Central memory CD8-positive, alpha-beta T cell (primary cell): ENCODE measurements around the gene FAM219B.
"Not testable (repeated sequence)": the region's sequence is repeated elsewhere in the genome, so short reads cannot be mapped to it uniquely, and the experiment has no call there.

ENCODE experiments used
- ATAC-seq: fragments of 150-1000 bp; cut with Tn5 transposase; replicated peaks from 2 replicates; pipeline ENCODE4 v1.10.0; 2022; ENCODE audit warnings: mild to moderate bottlenecking, moderate FRiP score, moderate number of reproducible peaks; ENCODE audit not compliant: poor library complexity, severe bottlenecking; ENCODE audit errors: extremely low read depth
- DNase-seq, 2 donors: peaks; one replicate each; pipeline ENCODE4 v3.0.0; 2021; ENCODE audit warnings: low spot score in 2 of 2
- H3K27ac Mint-ChIP-seq: one replicate; pipeline ENCODE4 v1.8.0; 2022; ENCODE audit warnings: low read depth, mild to moderate bottlenecking, moderate library complexity, mixed read lengths
- H3K27me3 Mint-ChIP-seq: one replicate; pipeline ENCODE4 v1.8.0; 2022; ENCODE audit warnings: mixed read lengths
- H3K36me3 Mint-ChIP-seq: one replicate; pipeline ENCODE4 v1.8.0; 2022; ENCODE audit warnings: mild to moderate bottlenecking, moderate library complexity, mixed read lengths; ENCODE audit not compliant: insufficient read depth
- H3K4me1 Mint-ChIP-seq: one replicate; pipeline ENCODE4 v1.8.0; 2022; ENCODE audit warnings: mixed read lengths
- H3K4me3 Mint-ChIP-seq: one replicate; pipeline ENCODE4 v1.8.0; 2022; ENCODE audit warnings: mild to moderate bottlenecking, moderate library complexity, mixed read lengths
- H3K9me3 Mint-ChIP-seq: one replicate; pipeline ENCODE4 v1.8.0; 2022; ENCODE audit warnings: mixed read lengths

The FAM219B gene

DNA sequence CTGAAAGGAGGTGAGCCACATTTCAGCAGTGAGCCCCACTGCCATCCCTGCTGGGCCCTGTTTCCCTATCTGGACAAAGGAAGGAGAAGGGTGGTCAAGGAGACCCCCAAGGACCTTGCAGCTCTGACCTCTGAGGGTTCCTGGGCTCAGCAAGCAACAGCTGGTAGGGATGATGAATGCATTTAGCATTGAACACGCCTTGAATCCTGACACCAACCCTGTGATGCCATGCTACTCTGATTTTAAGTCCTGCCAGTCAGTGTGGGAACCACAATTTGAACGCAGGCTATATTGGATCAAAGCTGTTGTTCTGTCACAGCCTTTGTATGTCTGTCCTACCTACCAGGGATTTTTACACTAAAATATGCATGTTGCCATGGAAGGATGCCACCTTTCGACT is 10.3 kb downstream of the FAM219B start:
- ATAC-seq (no peak), DNase-seq (no peak)
- Mint-ChIP-seq H3K36me3 (peaks cover 11% of the 10 kb centered on the region), H3K27me3 (no peaks in the 10 kb centered on the region), H3K4me1 (peaks cover 25% of the 10 kb centered on the region), H3K4me3 (no peak overlapping the region), H3K27ac (no peak overlapping the region), H3K9me3 (no peaks in the 10 kb centered on the region)

DNA sequence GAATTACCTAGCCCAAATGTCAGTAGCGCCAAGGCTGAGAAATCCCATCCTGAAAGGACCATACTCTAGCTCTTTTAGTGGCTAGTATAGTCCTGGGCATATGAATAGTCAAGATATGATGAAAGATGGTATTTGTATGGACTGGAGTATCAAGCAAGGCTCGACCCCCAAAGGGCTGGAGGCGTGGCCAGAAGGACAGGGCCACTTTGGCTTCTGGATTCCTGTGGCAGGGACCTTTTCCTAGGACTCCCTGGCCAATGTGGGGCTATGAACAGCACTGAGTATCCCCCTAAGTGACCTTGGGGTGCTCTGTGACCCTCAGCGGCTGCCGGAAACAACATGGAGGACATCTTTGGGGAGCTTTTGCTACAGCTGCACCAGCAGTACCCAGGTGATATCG is 10.8 kb downstream of the FAM219B start:
- no peaks in the 10 kb centered on the region for H3K27me3 Mint-ChIP-seq
- H3K9me3 Mint-ChIP-seq: no peaks in the 10 kb centered on the region
- H3K4me3 Mint-ChIP-seq: no peak overlapping the region
- no peak for ATAC-seq
- H3K4me1 Mint-ChIP-seq: peaks cover 24% of the 10 kb centered on the region
- no peak overlapping the region for H3K27ac Mint-ChIP-seq
- DNase-seq: no peak
- H3K36me3 Mint-ChIP-seq: peaks cover 11% of the 10 kb centered on the region

DNA sequence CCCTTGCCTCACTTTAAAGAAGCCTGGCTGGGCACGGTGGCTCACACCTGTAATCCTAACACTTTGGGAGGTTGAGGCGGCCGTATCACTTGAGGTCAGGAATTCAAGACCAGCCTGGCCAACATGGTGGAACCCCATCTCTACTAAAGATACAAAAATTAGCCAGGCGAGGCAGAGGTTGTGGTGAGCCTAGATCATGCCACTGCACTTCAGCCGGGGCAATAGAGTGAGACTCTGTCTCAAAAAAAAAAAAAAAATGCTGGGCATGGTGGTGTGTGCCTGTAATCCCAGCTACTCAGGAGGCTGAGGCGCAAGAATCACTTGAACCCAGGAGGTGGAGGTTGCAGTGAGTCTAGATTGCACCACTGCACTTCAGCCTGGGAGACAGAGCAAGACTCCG is 12.3 kb downstream of the FAM219B start:
- DNase-seq: not testable (repeated sequence)

GRCh38 chr15:74893627-74894026 is 13.0 kb downstream of the FAM219B start:
- DNase-seq (peak in 1 of 2 donors; percentile 37), ATAC-seq (peak; percentile 79)
- peaks cover 30% of the 10 kb centered on the region for H3K4me1 Mint-ChIP-seq
- H3K27ac Mint-ChIP-seq: peak overlapping the region; percentile 96
- H3K27me3 Mint-ChIP-seq: no peaks in the 10 kb centered on the region
- no peaks in the 10 kb centered on the region for H3K9me3 Mint-ChIP-seq
- H3K4me3 Mint-ChIP-seq: peak overlapping the region; percentile 75
- H3K36me3 Mint-ChIP-seq: peaks cover 6% of the 10 kb centered on the region

More for the DNA sequence above, 12.3 kb downstream of the FAM219B start:
- not testable (repeated sequence) for H3K36me3 Mint-ChIP-seq, H3K9me3 Mint-ChIP-seq, ATAC-seq, H3K4me3 Mint-ChIP-seq, H3K27me3 Mint-ChIP-seq
- H3K27ac Mint-ChIP-seq: peak overlapping the region; percentile 96
- H3K4me1 Mint-ChIP-seq: peaks cover 26% of the 10 kb centered on the region

- H3K4me1 Mint-ChIP-seq: peaks cover 30% of the 10 kb centered on the region
- no peaks in the 10 kb centered on the region for H3K9me3 Mint-ChIP-seq
- H3K27me3 Mint-ChIP-seq: no peaks in the 10 kb centered on the region
- ATAC-seq (no peak), DNase-seq (no peak)
- H3K27ac Mint-ChIP-seq: peak overlapping the region; percentile 96
- H3K4me3 Mint-ChIP-seq: peak overlapping the region; percentile 75
- H3K36me3 Mint-ChIP-seq: peaks cover 4% of the 10 kb centered on the region
Measured at GRCh38 chr15:74892931-74893330, 13.7 kb downstream of the FAM219B start.

GRCh38 chr15:74892313-74892712 is 14.3 kb downstream of the FAM219B start:
- ATAC-seq (no peak), DNase-seq (no peak)
- Mint-ChIP-seq H3K4me3 (no peak overlapping the region), H3K36me3 (peaks cover 6% of the 10 kb centered on the region), H3K9me3 (no peaks in the 10 kb centered on the region), H3K27me3 (no peaks in the 10 kb centered on the region), H3K4me1 (peaks cover 30% of the 10 kb centered on the region), H3K27ac (peak overlapping the region; percentile 96)

GRCh38 chr15:74891469-74891868 is 15.2 kb downstream of the FAM219B start:
- Mint-ChIP-seq H3K27me3 (no peaks in the 10 kb centered on the region), H3K36me3 (peaks cover 6% of the 10 kb centered on the region), H3K27ac (no peak overlapping the region), H3K9me3 (no peaks in the 10 kb centered on the region), H3K4me3 (no peak overlapping the region), H3K4me1 (peaks cover 30% of the 10 kb centered on the region)
- DNase-seq (no peak), ATAC-seq (no peak)

GRCh38 chr15:74890665-74890960 is 16.0 kb downstream of the FAM219B start:
- DNase-seq: no peak
- Mint-ChIP-seq H3K4me3 (peak overlapping the region; percentile 88), H3K27ac (peak overlapping the region; percentile 75), H3K27me3 (no peaks in the 10 kb centered on the region), H3K9me3 (no peaks in the 10 kb centered on the region), H3K36me3 (peaks cover 6% of the 10 kb centered on the region), H3K4me1 (peaks cover 30% of the 10 kb centered on the region)
- no peak for ATAC-seq

DNA sequence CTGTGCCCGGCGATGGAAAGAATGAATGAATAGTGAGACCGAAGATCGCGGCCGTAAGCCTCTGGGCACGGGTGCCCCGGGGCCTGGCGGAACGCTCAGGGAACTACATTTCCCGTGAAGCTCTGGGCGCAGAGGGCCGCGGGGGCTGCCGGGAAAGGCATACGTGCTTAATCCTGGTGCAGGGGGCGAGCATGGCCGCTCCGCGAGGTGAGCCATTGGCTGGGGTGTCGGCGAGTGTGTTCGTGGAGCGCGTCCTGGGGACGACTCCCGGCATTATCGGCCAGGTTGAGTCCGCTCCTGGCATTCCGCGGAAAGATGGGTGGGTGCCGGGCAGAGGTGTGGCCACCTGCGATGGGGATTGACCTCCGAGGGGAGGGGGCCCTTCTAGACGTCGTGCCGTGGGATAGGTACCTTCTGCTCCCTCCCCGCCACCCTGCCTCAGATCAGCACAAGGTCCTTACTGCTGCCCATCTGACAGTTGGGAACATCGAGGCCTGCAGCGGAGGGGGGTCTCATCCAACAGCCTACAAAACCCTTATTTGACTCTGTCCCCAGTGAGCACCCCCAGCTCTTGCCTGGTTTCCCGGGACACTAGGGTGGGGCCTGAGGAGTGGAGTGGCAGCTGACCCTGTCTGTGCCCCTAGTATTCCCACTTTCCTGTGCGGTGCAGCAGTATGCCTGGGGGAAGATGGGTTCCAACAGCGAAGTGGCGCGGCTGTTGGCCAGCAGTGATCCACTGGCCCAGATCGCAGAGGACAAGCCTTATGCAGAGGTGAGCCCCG is 16.6 kb downstream of the FAM219B start, which contains the start of gene MPI:
TSS of gene MPI (plus strand) at position 160 of the 782 bp plus-strand sequence. CDS start at position 192, 32 bp downstream.
- Mint-ChIP-seq H3K36me3 (peaks cover 6% of the 10 kb centered on the region), H3K27me3 (no peaks in the 10 kb centered on the region), H3K27ac (peak within 1 kb of the TSS; percentile 75), H3K4me1 (peaks cover 30% of the 10 kb centered on the region), H3K9me3 (no peaks in the 10 kb centered on the region), H3K4me3 (peak within 1 kb of the TSS; percentile 88)
- ATAC-seq: peak; percentile 88
- peak; percentile 63 to 72 for DNase-seq

DNA sequence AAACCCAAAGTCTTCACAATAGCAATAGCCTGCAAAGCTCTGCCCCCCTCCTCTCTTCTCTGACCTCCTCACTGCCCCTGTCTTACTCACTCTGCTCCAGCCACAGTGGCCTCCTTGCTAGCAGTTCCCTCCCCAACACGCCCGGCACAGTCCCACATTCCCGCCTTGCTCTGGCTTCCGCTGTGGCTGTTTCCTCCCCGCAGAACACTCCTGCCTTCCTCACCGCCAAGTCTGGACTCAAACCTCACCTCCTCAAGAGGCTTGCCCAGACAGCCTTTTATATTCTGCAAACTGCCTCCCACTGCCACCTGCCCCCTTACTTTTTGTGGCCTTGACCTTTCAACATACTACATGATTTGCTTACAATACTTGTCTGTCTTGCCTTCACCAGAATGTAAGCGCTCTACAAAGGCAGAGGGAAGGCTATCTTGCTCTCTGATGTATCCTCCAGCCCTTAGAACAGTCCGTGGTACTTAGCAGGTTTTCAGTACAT is 17.2 kb downstream of the FAM219B start:
- DNase-seq: no peak
- ATAC-seq: peak; percentile 8
- H3K4me3 Mint-ChIP-seq: peak overlapping the region; percentile 88
- peaks cover 32% of the 10 kb centered on the region for H3K4me1 Mint-ChIP-seq
- peaks cover 6% of the 10 kb centered on the region for H3K36me3 Mint-ChIP-seq
- H3K27me3 Mint-ChIP-seq: no peaks in the 10 kb centered on the region
- H3K27ac Mint-ChIP-seq: peak overlapping the region; percentile 75
- no peaks in the 10 kb centered on the region for H3K9me3 Mint-ChIP-seq

DNA sequence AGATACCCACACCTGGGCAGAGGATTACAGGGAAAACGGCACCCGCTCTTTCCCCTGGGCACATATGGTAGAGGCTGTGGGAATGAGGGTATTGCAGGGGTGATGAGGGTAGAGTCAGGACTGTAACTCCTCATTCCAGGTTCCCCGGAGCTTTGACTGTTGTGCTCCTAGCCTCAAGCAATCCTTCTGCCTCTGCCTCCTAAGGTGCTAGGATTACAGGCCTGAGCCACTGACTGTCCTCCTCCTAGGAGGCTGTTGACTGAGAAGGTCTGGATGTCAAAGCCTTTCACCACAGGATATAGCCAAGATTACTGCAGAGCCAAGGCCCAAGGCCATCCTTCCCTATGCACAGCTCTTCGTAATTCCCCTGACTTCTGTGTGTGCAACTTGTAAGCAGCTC is 17.9 kb downstream of the FAM219B start:
- no peaks in the 10 kb centered on the region for H3K27me3 Mint-ChIP-seq
- no peak for ATAC-seq
- no peak overlapping the region for H3K4me3 Mint-ChIP-seq
- peaks cover 33% of the 10 kb centered on the region for H3K4me1 Mint-ChIP-seq
- no peak for DNase-seq
- peaks cover 4% of the 10 kb centered on the region for H3K36me3 Mint-ChIP-seq
- H3K9me3 Mint-ChIP-seq: no peaks in the 10 kb centered on the region
- H3K27ac Mint-ChIP-seq: no peak overlapping the region

DNA sequence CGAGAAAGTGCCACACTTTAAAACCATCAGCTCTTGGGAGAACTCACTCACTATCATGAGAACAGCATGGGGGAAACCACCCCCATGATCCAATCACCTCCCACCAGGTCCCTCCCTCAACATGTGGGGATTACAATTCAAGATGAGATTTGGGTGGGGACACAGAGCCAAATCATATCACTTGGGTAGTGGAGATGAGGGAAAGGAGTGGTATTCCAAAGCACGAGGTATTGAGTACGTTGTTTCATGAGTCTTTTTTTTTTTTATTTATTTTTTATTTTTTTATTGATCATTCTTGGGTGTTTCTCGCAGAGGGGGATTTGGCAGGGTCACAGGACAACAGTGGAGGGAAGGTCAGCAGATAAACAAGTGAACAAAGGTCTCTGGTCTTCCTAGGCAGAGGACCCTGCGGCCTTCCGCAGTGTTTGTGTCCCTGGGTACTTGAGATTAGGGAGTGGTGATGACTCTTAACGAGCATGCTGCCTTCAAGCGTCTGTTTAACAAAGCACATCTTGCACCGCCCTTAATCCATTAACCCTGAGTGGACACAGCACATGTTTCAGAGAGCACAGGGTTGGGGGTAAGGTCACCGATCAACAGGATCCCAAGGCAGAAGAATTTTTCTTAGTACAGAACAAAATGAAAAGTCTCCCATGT is 19.0 kb downstream of the FAM219B start:
- H3K4me1 Mint-ChIP-seq: peaks cover 23% of the 10 kb centered on the region
- H3K27ac Mint-ChIP-seq, H3K27me3 Mint-ChIP-seq, H3K4me3 Mint-ChIP-seq, DNase-seq, ATAC-seq, H3K9me3 Mint-ChIP-seq, H3K36me3 Mint-ChIP-seq: not testable (repeated sequence)

- no peak overlapping the region for H3K27ac Mint-ChIP-seq
- H3K27me3 Mint-ChIP-seq: no peaks in the 10 kb centered on the region
- ATAC-seq (no peak), DNase-seq (no peak)
- H3K9me3 Mint-ChIP-seq: no peaks in the 10 kb centered on the region
- H3K4me1 Mint-ChIP-seq: peaks cover 19% of the 10 kb centered on the region
- peaks cover 2% of the 10 kb centered on the region for H3K36me3 Mint-ChIP-seq
- H3K4me3 Mint-ChIP-seq: no peak overlapping the region
Measured at GRCh38 chr15:74885461-74885860, 21.2 kb downstream of the FAM219B start.
